Measurements from ENCODE around the gene MPDZ.

- TF ChIP-seq, protein P1, sequence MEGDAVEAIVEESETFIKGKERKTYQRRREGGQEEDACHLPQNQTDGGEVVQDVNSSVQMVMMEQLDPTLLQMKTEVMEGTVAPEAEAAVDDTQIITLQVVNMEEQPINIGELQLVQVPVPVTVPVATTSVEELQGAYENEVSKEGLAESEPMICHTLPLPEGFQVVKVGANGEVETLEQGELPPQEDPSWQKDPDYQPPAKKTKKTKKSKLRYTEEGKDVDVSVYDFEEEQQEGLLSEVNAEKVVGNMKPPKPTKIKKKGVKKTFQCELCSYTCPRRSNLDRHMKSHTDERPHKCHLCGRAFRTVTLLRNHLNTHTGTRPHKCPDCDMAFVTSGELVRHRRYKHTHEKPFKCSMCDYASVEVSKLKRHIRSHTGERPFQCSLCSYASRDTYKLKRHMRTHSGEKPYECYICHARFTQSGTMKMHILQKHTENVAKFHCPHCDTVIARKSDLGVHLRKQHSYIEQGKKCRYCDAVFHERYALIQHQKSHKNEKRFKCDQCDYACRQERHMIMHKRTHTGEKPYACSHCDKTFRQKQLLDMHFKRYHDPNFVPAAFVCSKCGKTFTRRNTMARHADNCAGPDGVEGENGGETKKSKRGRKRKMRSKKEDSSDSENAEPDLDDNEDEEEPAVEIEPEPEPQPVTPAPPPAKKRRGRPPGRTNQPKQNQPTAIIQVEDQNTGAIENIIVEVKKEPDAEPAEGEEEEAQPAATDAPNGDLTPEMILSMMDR (IDR thresholded peaks at IDR 0.05; ENCODE audit: low read length), result no peak
- no peak for TF ChIP-seq EZH2 (IDR thresholded peaks at IDR 0.05; ENCODE audit: borderline replicate concordance, low read length)
Measured at GRCh38 chr9:13215791-13216554, 63.5 kb downstream of the MPDZ start.

All from OCI-LY1 (cell line).